Osteocyte (in vitro differentiated cells): Measurements from ENCODE around the gene RYR3. TPM values are rescaled to one million over a fixed set of nuclear protein-coding genes. Genes with fewer than 3 reads are reported as not detected.

ENCODE experiments used
- DNase-seq: peaks from one replicate; pipeline ENCODE4 v3.0.0; 2021; ENCODE audit warnings: mixed read lengths; ENCODE audit not compliant: unreplicated experiment; ENCODE audit errors: extremely low spot score
- H3K27ac Mint-ChIP-seq: one replicate; pipeline ENCODE4 v1.8.0; 2021; ENCODE audit warnings: mild to moderate bottlenecking, mixed read lengths; ENCODE audit not compliant: unreplicated experiment
- H3K27me3 Mint-ChIP-seq: one replicate; pipeline ENCODE4 v1.8.0; 2021; ENCODE audit warnings: mixed read lengths; ENCODE audit not compliant: unreplicated experiment
- H3K36me3 Mint-ChIP-seq: one replicate; pipeline ENCODE4 v1.8.0; 2021; ENCODE audit warnings: mixed read lengths; ENCODE audit not compliant: unreplicated experiment
- H3K4me1 Mint-ChIP-seq: one replicate; pipeline ENCODE4 v1.8.0; 2021; ENCODE audit warnings: mixed read lengths; ENCODE audit not compliant: unreplicated experiment
- H3K4me3 Mint-ChIP-seq: one replicate; pipeline ENCODE4 v1.8.0; 2021; ENCODE audit warnings: mild to moderate bottlenecking, moderate library complexity, mixed read lengths; ENCODE audit not compliant: unreplicated experiment
- H3K9me3 Mint-ChIP-seq: one replicate; pipeline ENCODE4 v1.8.0; 2021; ENCODE audit warnings: mixed read lengths; ENCODE audit not compliant: unreplicated experiment
- CTCF ChIP-seq: fragments of 200-600 bp; sonication (generic); IDR thresholded peaks from 2 replicates; pipeline ENCODE4 v1.5.0; 2021; ENCODE audit warnings: antibody characterized with exemption, mild to moderate bottlenecking, moderate library complexity
- total RNA-seq: library from RNA; stranded (reverse); gene quantifications from 2 replicates; pipeline ENCODE4 v1.2.1, GENCODE V29; 2021

RYR3 gene
- total RNA-seq, 1 donor from 2014 or later, result not detected

- Mint-ChIP-seq H3K27me3 (no peaks in the 10 kb centered on the region), H3K27ac (no peak overlapping the region), H3K4me3 (no peak overlapping the region), H3K9me3 (no peaks in the 10 kb centered on the region), H3K36me3 (no peaks in the 10 kb centered on the region), H3K4me1 (no peaks in the 10 kb centered on the region)
- no peak for DNase-seq
- no peak for TF ChIP-seq CTCF
Measured at GRCh38 chr15:33882921-33883320, 572.2 kb downstream of the RYR3 start.

- Mint-ChIP-seq H3K4me3 (no peak overlapping the region), H3K36me3 (no peaks in the 10 kb centered on the region), H3K9me3 (no peaks in the 10 kb centered on the region), H3K4me1 (peaks cover 3% of the 10 kb centered on the region), H3K27ac (no peak overlapping the region), H3K27me3 (no peaks in the 10 kb centered on the region)
- TF ChIP-seq CTCF, result no peak
- DNase-seq, result no peak
Measured at GRCh38 chr15:33888176-33888575, 577.4 kb downstream of the RYR3 start.

- TF ChIP-seq CTCF, result no peak
- no peaks in the 10 kb centered on the region for H3K27me3 Mint-ChIP-seq
- no peaks in the 10 kb centered on the region for H3K36me3 Mint-ChIP-seq
- no peak overlapping the region for H3K27ac Mint-ChIP-seq
- no peaks in the 10 kb centered on the region for H3K9me3 Mint-ChIP-seq
- no peak overlapping the region for H3K4me3 Mint-ChIP-seq
- no peak for DNase-seq
- H3K4me1 Mint-ChIP-seq, result peaks cover 9% of the 10 kb centered on the region
Measured at GRCh38 chr15:33894193-33894592, 583.4 kb downstream of the RYR3 start.

- Mint-ChIP-seq H3K4me3 (no peak overlapping the region), H3K36me3 (no peaks in the 10 kb centered on the region), H3K27ac (no peak overlapping the region), H3K4me1 (peaks cover 10% of the 10 kb centered on the region), H3K27me3 (no peaks in the 10 kb centered on the region), H3K9me3 (no peaks in the 10 kb centered on the region)
- TF ChIP-seq CTCF, result no peak
- DNase-seq, result no peak
Measured at GRCh38 chr15:33902043-33902442, 591.3 kb downstream of the RYR3 start.

- H3K27ac Mint-ChIP-seq, result no peak overlapping the region
- H3K4me1 Mint-ChIP-seq, result peaks cover 15% of the 10 kb centered on the region
- TF ChIP-seq CTCF, result no peak
Measured at GRCh38 chr15:33903661-33904060, 592.9 kb downstream of the RYR3 start.

More at GRCh38 chr15:33903661-33904060, 592.9 kb downstream of the RYR3 start:
- no peaks in the 10 kb centered on the region for H3K9me3 Mint-ChIP-seq
- no peak overlapping the region for H3K4me3 Mint-ChIP-seq
- DNase-seq, result no peak
- H3K36me3 Mint-ChIP-seq, result no peaks in the 10 kb centered on the region
- H3K27me3 Mint-ChIP-seq, result no peaks in the 10 kb centered on the region
